HG02981 (cell line): ENCODE results near the gene PRR9.
"Not testable (repeated sequence)": the region's sequence is repeated elsewhere in the genome, so short reads cannot be mapped to it uniquely, and the experiment has no call there.

Source experiments
- ATAC-seq: cut with Tn5 transposase; IDR thresholded peaks from one replicate; pipeline ENCODE4 v1.9.1; 2021; ENCODE audit warnings: mild to moderate bottlenecking, moderate library complexity; ENCODE audit not compliant: unreplicated experiment

The PRR9 gene

GRCh38 chr1:153229076-153229829, 11.9 kb downstream of the PRR9 start:
- not testable (repeated sequence) for ATAC-seq

- ATAC-seq, result no peak
These were observed 14.0 kb downstream of the PRR9 start for GRCh38 chr1:153231363-153231762.

- no peak for ATAC-seq
These were observed 14.4 kb downstream of the PRR9 start for GRCh38 chr1:153231785-153232184.

GRCh38 chr1:153232553-153232952, 15.2 kb downstream of the PRR9 start:
- ATAC-seq, result no peak

- no peak for ATAC-seq
These were observed 16.1 kb downstream of the PRR9 start for GRCh38 chr1:153233448-153233847.

- no peak for ATAC-seq
These were observed 21.1 kb downstream of the PRR9 start for GRCh38 chr1:153238527-153238926.

GRCh38 chr1:153242160-153242559, 24.8 kb downstream of the PRR9 start:
- ATAC-seq, result no peak

GRCh38 chr1:153245466-153245865, 28.1 kb downstream of the PRR9 start:
- no peak for ATAC-seq

- no peak for ATAC-seq
These were observed 28.6 kb downstream of the PRR9 start for GRCh38 chr1:153246018-153246417.

- ATAC-seq, result no peak
These were observed 29.4 kb downstream of the PRR9 start for GRCh38 chr1:153246825-153247224.

- no peak for ATAC-seq
These were observed 30.9 kb downstream of the PRR9 start for GRCh38 chr1:153248176-153248879.

- no peak for ATAC-seq
These were observed 32.8 kb downstream of the PRR9 start for GRCh38 chr1:153250166-153250565.

- ATAC-seq, result no peak
These were observed 33.7 kb downstream of the PRR9 start for GRCh38 chr1:153251087-153251486.

GRCh38 chr1:153251562-153251961, 34.2 kb downstream of the PRR9 start:
- ATAC-seq, result no peak

GRCh38 chr1:153251988-153252387, 34.6 kb downstream of the PRR9 start:
- no peak for ATAC-seq

GRCh38 chr1:153253076-153253475, 35.7 kb downstream of the PRR9 start:
- ATAC-seq, result no peak

GRCh38 chr1:153253693-153254092, 36.3 kb downstream of the PRR9 start:
- peak; percentile 60 for ATAC-seq

- ATAC-seq, result no peak
These were observed 42.0 kb downstream of the PRR9 start, which contains the start of gene LORICRIN for GRCh38 chr1:153259387-153259786. TSS of gene LORICRIN (plus strand) at chr1:153259687. CDS start at chr1:153260950, 1,263 bp downstream.

- ATAC-seq, result peak; percentile 42
These were observed 43.3 kb downstream of the PRR9 start for GRCh38 chr1:153260585-153261280.

- ATAC-seq, result no peak
These were observed 44.1 kb downstream of the PRR9 start for GRCh38 chr1:153261281-153262069.

GRCh38 chr1:153262070-153262366, 44.6 kb downstream of the PRR9 start:
- ATAC-seq, result no peak
